HepG2 (cell line): Measurements from ENCODE around the gene STK24. TPM values are rescaled to one million over a fixed set of nuclear protein-coding genes. Genes with fewer than 3 reads are reported as not detected.

Source experiments
- ATAC-seq: fragments of 200-7000 bp; cut with Tn5 transposase; 3 replicates; pipeline ENCODE4 v1.9.1; 2020; ENCODE audit warnings: mild to moderate bottlenecking, moderate library complexity
- BruUV-seq: library from RNA; stranded (reverse); fragments of 400-500 nt; replicated peaks from 2 replicates; lab custom pipeline; 2021; lab: Mats Ljungman, UMichigan
- CTCF ChIA-PET: fragments of 300-600 bp; formaldehyde crosslinking; extraction: SDS; loops from one replicate; lab custom pipeline; 2021; ENCODE audit warnings: low total read pairs, inconsistent platforms, low intra/inter-chr PET ratio; lab: Yijun Ruan, JAX
- POLR2A ChIA-PET: fragments of 350-600 bp; sonication (Branson Sonifier 250); formaldehyde crosslinking; loops from one replicate; lab custom pipeline; 2020; ENCODE audit warnings: antibody characterized with exemption, inconsistent platforms; lab: Yijun Ruan, JAX
- DNase-seq: peaks from one replicate; pipeline ENCODE4 v3.0.0-alpha.2; 2015; ENCODE audit warnings: low spot score
- FAIRE-seq: peaks from 3 replicates; lab custom pipeline; 2011; peaks lifted over from hg19 to GRCh38; lab: Jason Lieb, UNC
- H2AFZ ChIP-seq: one replicate; pipeline ENCODE4 v1.6.1; 2011; ENCODE audit warnings: low read length, inconsistent platforms
- H3K27ac ChIP-seq: fragments of 300-600 bp; 3 replicates; pipeline ENCODE4 v1.8.0; 2011; ENCODE audit warnings: mixed run types, mild to moderate bottlenecking, mixed read lengths, low read length, inconsistent platforms; ENCODE audit not compliant: insufficient read depth; ENCODE audit errors: extremely low read length
- H3K27me3 ChIP-seq, 2 experiments: fragments of 200-600 bp in 1 of 2; 2 replicates in 1 of 2; 3 replicates in 1 of 2; pipeline versions ENCODE4 v1.6.0 to v1.8.0; 2011; ENCODE audit warnings: low read length in 2 of 2, mild to moderate bottlenecking in 2 of 2, moderate library complexity in 2 of 2, inconsistent platforms in 1 of 2; ENCODE audit not compliant: insufficient read depth in 2 of 2, control insufficient read depth in 1 of 2
- H3K36me3 ChIP-seq, 2 experiments: fragments of 200-600 bp in 1 of 2; replicated peaks in 1 of 2; 2 replicates in 1 of 2; 3 replicates in 1 of 2; pipeline versions ENCODE4 v1.5.1 to v1.8.0; 2011; ENCODE audit warnings: low read length in 2 of 2, inconsistent platforms in 1 of 2; ENCODE audit not compliant: insufficient read depth in 2 of 2, control insufficient read depth in 1 of 2
- H3K4me1 ChIP-seq: 2 replicates; pipeline ENCODE4 v1.5.1; 2012; ENCODE audit warnings: low read length, inconsistent platforms; ENCODE audit not compliant: insufficient read depth
- H3K4me2 ChIP-seq: 2 replicates; pipeline ENCODE4 v1.6.0; 2011; ENCODE audit warnings: low read depth, low read length, inconsistent platforms
- H3K4me3 ChIP-seq, 3 experiments: fragments of 200-600 bp in 1 of 3; sonication (generic), shearing (Covaris generic) in 1 of 3; replicated peaks in 1 of 3; 2 replicates each; pipeline ENCODE4 v1.5.1; 2011 to 2016; ENCODE audit warnings: low read length in 3 of 3, inconsistent platforms in 2 of 3, low read depth in 2 of 3, mild to moderate bottlenecking in 2 of 3, control low read depth in 1 of 3, mixed read lengths in 1 of 3; ENCODE audit not compliant: insufficient read depth in 1 of 3
- H3K79me2 ChIP-seq: one replicate; pipeline ENCODE4 v1.6.1; 2011; ENCODE audit warnings: low read length, inconsistent platforms; ENCODE audit not compliant: insufficient read depth
- H3K9ac ChIP-seq: 2 replicates; pipeline ENCODE4 v1.6.0; 2011; ENCODE audit warnings: mild to moderate bottlenecking, low read depth, low read length, inconsistent platforms; ENCODE audit not compliant: insufficient read depth
- H3K9me3 ChIP-seq: 2 replicates; pipeline ENCODE4 v1.5.1; 2012; ENCODE audit warnings: mild to moderate bottlenecking, low read length
- H4K20me1 ChIP-seq: 2 replicates; pipeline ENCODE4 v1.6.0; 2011; ENCODE audit warnings: inconsistent platforms, mild to moderate bottlenecking, low read length, moderate library complexity; ENCODE audit not compliant: insufficient read depth
- CBFB ChIP-seq: sonication (generic); formaldehyde crosslinking; IDR thresholded peaks from 2 replicates; pipeline ENCODE4 v1.4.0; 2020; ENCODE audit warnings: missing genetic modification reagents
- CC2D1A ChIP-seq: sonication (generic); formaldehyde crosslinking; IDR thresholded peaks from 2 replicates; pipeline ENCODE4 v1.8.1; 2023; ENCODE audit warnings: mild to moderate bottlenecking, missing genetic modification reagents
- HOXA5 ChIP-seq: sonication (generic); formaldehyde crosslinking; IDR thresholded peaks from 2 replicates; pipeline ENCODE4 v1.4.0; 2020; ENCODE audit warnings: missing genetic modification reagents
- NFIC ChIP-seq: IDR thresholded peaks from 2 replicates; pipeline ENCODE4 v1.6.1; 2012; ENCODE audit warnings: mild to moderate bottlenecking, low read length, inconsistent platforms
- PCBP1 ChIP-seq: fragments of 200-400 bp; formaldehyde crosslinking; IDR thresholded peaks from 2 replicates; pipeline ENCODE4 v1.6.1; 2017; ENCODE audit warnings: mild to moderate bottlenecking, low read depth, low read length, borderline replicate concordance
- PHF5A ChIP-seq: IDR thresholded peaks from one replicate; pipeline ENCODE4 v1.6.1; 2018; ENCODE audit warnings: low read depth, missing genetic modification reagents; ENCODE audit not compliant: unreplicated experiment
- PHF8 ChIP-seq: sonication (generic); formaldehyde crosslinking; IDR thresholded peaks from 2 replicates; pipeline ENCODE4 v1.5.0; 2020; ENCODE audit warnings: missing genetic modification reagents
- RAD21 ChIP-seq: fragments of 450-650 bp; formaldehyde crosslinking; IDR thresholded peaks from 2 replicates; pipeline ENCODE4 v1.5.0; 2020; ENCODE audit warnings: mild to moderate bottlenecking
- RARA ChIP-seq: IDR thresholded peaks from 2 replicates; pipeline ENCODE4 v1.6.1; 2016; ENCODE audit warnings: missing genetic modification reagents, missing compliant biosample characterization
- RBM22 ChIP-seq: fragments of 200-400 bp; formaldehyde crosslinking; optimal IDR thresholded peaks from 2 replicates; pipeline ENCODE3; 2017; ENCODE audit warnings: mild to moderate bottlenecking, low read length, moderate library complexity
- RXRA ChIP-seq: sonication (generic); formaldehyde crosslinking; IDR thresholded peaks from 2 replicates; pipeline ENCODE4 v1.5.1; 2020; ENCODE audit warnings: missing genetic modification reagents
- RXRB ChIP-seq: IDR thresholded peaks from 2 replicates; pipeline ENCODE4 v1.6.1; 2016; ENCODE audit warnings: borderline replicate concordance, missing genetic modification reagents, missing compliant biosample characterization
- SALL1 ChIP-seq: sonication (generic); formaldehyde crosslinking; IDR thresholded peaks from 2 replicates; pipeline ENCODE4 v1.8.0; 2022; ENCODE audit warnings: mild to moderate bottlenecking, missing genetic modification reagents
- ZFP36L2 ChIP-seq: sonication (generic); formaldehyde crosslinking; IDR thresholded peaks from 2 replicates; pipeline ENCODE4 v1.4.0; 2020; ENCODE audit warnings: missing genetic modification reagents
- ZNF230 ChIP-seq: sonication (generic); formaldehyde crosslinking; IDR thresholded peaks from 2 replicates; pipeline ENCODE4 v1.4.0; 2020; ENCODE audit warnings: mild to moderate bottlenecking, missing genetic modification reagents
- ZSCAN12 ChIP-seq: sonication (generic); formaldehyde crosslinking; IDR thresholded peaks from 2 replicates; pipeline ENCODE4 v1.9.0; 2021; ENCODE audit warnings: mild to moderate bottlenecking, missing genetic modification reagents
- whole genome bisulfite sequencing: methylation state at CpG from one replicate; pipeline ENCODE4 v1.1.6; 2017; ENCODE audit warnings: low lambda C conversion rate; 5-methylcytosine and 5-hydroxymethylcytosine counted together
- in situ Hi-C: cut with HindIII; loops from 2 replicates; pipeline ENCODE4 v1.10.0; 2017; ENCODE audit warnings: low pct_unique_long_range_greater_than_20kb; ENCODE audit not compliant: extremely low pct_ligation_motif_present
- intact Hi-C: fragments of 100-400 bp; cut with micrococcal nuclease; formaldehyde crosslinking; loops from one replicate; pipeline ENCODE4 v1.10.0; 2022; ENCODE audit not compliant: unreplicated experiment
- polyA plus RNA-seq, 8 experiments: library from polyadenylated mRNA; depleted of rRNA in 3 of 8; stranded (reverse) in 7 of 8; unstranded in 1 of 8; fragments of >200 nt; fragmentation: Illumina TruSeq in 4 of 8; extraction: Trizol in 4 of 8; gene quantifications; 2 replicates each; pipeline versions ENCODE4 v1.2.1 to v1.2.3, GENCODE V29; 2011 to 2016; ENCODE audit warnings: low read depth in 4 of 8, missing spikeins in 1 of 8, mixed read lengths in 1 of 8; ENCODE audit not compliant: insufficient read depth in 1 of 8
- total RNA-seq, 5 experiments: library from RNA; depleted of rRNA; stranded (reverse); fragments of >200 nt; fragmentation: Illumina TruSeq; extraction: Trizol; gene quantifications; 2 replicates each; pipeline ENCODE4 v1.2.3, GENCODE V29; 2016; ENCODE audit warnings: low read depth in 1 of 5
- TF ChIP-seq, protein P1 (sequence below): sonication (generic); formaldehyde crosslinking; IDR thresholded peaks from 2 replicates; pipeline ENCODE4 v1.4.0; 2020; ENCODE audit warnings: mild to moderate bottlenecking, missing genetic modification reagents
- TF ChIP-seq, protein P2 (sequence below): sonication (generic); formaldehyde crosslinking; IDR thresholded peaks from 2 replicates; pipeline ENCODE4 v1.4.0; 2020; ENCODE audit warnings: missing genetic modification reagents, borderline replicate concordance

Gene STK24
- total and polyA plus RNA-seq, 2 of the 13 experiments (the other 11 are each of a cell fraction or from before 2014, with no cell fraction given): 51.3 to 73.0 TPM

DNA sequence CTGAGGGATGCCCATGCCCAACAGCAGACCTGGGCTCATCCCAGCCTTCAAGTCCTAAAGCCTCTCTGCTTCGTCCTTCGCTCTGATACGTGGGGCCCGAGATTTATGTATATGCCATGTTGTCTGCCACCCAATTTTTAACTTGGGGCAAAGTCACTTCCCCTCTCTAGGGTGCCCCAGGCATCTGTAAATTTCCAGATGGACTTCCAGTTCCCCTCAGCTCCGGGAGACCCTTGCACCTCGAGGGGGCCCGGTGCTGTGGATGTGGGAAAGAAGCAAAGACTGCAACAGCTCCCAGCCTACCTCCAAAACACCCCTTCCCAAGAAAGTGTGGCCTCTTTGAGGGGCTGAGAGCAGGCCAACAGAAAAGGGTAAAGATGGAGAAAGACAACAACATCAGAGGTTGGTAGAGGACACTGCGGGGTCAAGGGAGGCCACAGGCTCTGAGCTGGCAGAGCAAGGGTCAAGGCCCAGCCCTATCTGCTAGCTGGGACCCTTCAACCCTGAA, 97.4 kb downstream of the STK24 start:
- FAIRE-seq (no peak), ATAC-seq (no peak), DNase-seq (no peak)
- peaks cover 31% of the 10 kb centered on the region for H4K20me1 ChIP-seq
- H3K27ac ChIP-seq: peak overlapping the region; percentile 4
- H3K9ac ChIP-seq: no peak overlapping the region
- TF ChIP-seq RXRA (CRISPR knock-in tag): 0 out of 2 replicates have a peak, but pooled peaks have one; percentile 16
- TF ChIP-seq ZNF230: no peak
- peak; percentile 47; the same call in 1 of the 2 replicates for TF ChIP-seq RXRB (CRISPR knock-in tag)
- no peak for TF ChIP-seq CBFB
- TF ChIP-seq SALL1: 0 out of 2 replicates have a peak, but pooled peaks have one; percentile 27
- no peak for TF ChIP-seq PHF5A (CRISPR knock-in tag)
- TF ChIP-seq RARA (CRISPR knock-in tag): peak; percentile 30; the same call in 1 of the 2 replicates
- TF ChIP-seq, protein P1, sequence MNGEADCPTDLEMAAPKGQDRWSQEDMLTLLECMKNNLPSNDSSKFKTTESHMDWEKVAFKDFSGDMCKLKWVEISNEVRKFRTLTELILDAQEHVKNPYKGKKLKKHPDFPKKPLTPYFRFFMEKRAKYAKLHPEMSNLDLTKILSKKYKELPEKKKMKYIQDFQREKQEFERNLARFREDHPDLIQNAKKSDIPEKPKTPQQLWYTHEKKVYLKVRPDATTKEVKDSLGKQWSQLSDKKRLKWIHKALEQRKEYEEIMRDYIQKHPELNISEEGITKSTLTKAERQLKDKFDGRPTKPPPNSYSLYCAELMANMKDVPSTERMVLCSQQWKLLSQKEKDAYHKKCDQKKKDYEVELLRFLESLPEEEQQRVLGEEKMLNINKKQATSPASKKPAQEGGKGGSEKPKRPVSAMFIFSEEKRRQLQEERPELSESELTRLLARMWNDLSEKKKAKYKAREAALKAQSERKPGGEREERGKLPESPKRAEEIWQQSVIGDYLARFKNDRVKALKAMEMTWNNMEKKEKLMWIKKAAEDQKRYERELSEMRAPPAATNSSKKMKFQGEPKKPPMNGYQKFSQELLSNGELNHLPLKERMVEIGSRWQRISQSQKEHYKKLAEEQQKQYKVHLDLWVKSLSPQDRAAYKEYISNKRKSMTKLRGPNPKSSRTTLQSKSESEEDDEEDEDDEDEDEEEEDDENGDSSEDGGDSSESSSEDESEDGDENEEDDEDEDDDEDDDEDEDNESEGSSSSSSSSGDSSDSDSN (CRISPR knock-in tag): no peak
- no peak for TF ChIP-seq ZSCAN12
- peak; percentile 41 for TF ChIP-seq RBM22
- no peak for TF ChIP-seq CC2D1A
- no peak for TF ChIP-seq PCBP1
- no peak for TF ChIP-seq PHF8 (CRISPR knock-in tag)
- TF ChIP-seq NFIC: no peak
- TF ChIP-seq ZFP36L2 (CRISPR knock-in tag): no peak
- TF ChIP-seq, protein P2, sequence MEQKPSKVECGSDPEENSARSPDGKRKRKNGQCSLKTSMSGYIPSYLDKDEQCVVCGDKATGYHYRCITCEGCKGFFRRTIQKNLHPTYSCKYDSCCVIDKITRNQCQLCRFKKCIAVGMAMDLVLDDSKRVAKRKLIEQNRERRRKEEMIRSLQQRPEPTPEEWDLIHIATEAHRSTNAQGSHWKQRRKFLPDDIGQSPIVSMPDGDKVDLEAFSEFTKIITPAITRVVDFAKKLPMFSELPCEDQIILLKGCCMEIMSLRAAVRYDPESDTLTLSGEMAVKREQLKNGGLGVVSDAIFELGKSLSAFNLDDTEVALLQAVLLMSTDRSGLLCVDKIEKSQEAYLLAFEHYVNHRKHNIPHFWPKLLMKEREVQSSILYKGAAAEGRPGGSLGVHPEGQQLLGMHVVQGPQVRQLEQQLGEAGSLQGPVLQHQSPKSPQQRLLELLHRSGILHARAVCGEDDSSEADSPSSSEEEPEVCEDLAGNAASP (CRISPR knock-in tag): peak; percentile 41; the same call in 1 of the 2 replicates
- no peak for TF ChIP-seq HOXA5 (CRISPR knock-in tag)
- no peak for TF ChIP-seq RAD21 (CRISPR knock-in tag)
- H3K9me3 ChIP-seq: no peaks in the 10 kb centered on the region
- in situ Hi-C loops (loop anchor here (5.0 kb wide), 1 partner anchor 173 kb away; no protein-coding TSS in a partner anchor), intact Hi-C loops (loop anchor here (5.0 kb wide), 1 partner anchor 173 kb away; no protein-coding TSS in a partner anchor)
- H3K4me2 ChIP-seq: no peak overlapping the region
- peaks cover 84% of the 10 kb centered on the region for H3K4me1 ChIP-seq
- H3K27me3 ChIP-seq: no peaks in the 10 kb centered on the region
- no TSS peak for BruUV-seq
- no peak overlapping the region for H2AFZ ChIP-seq
- WGBS: 97% methylated on average over 8 of the region's 8 CpGs
- H3K79me2 ChIP-seq: peaks cover 81% of the 10 kb centered on the region
- ChIA-PET CTCF (no interaction called here), POLR2A (no interaction called here)
- H3K36me3 ChIP-seq: peaks cover 14 to 20% of the 10 kb centered on the region in 2 experiments; a peak in 3 of 5 replicates
- no peak overlapping the region for H3K4me3 ChIP-seq
